HCT116 (cell line): ENCODE measurements around the gene LCA5L. TPM values are rescaled to one million over a fixed set of nuclear protein-coding genes. Genes with fewer than 3 reads are reported as not detected.

Experiments
- ATAC-seq: fragments of 200-7000 bp; cut with Tn5 transposase; 2 replicates; pipeline ENCODE4 v1.9.1; 2020; ENCODE audit warnings: mild to moderate bottlenecking, moderate library complexity
- BruUV-seq: library from RNA; stranded (reverse); fragments of 400-500 nt; replicated peaks from 2 replicates; lab custom pipeline; 2021; lab: Mats Ljungman, UMichigan
- CTCF ChIA-PET: fragments of 300-600 bp; sonication (Branson Sonifier 250); formaldehyde crosslinking; loops from one replicate; lab custom pipeline; 2021; ENCODE audit warnings: antibody characterized with exemption; lab: Charles Lee
- POLR2A ChIA-PET: fragments of 300-600, 350-600 bp; sonication (Branson Sonifier 250); formaldehyde crosslinking; loops from one replicate; lab custom pipeline; 2021; ENCODE audit warnings: antibody characterized with exemption; lab: Charles Lee
- RAD21 ChIA-PET, 2 experiments: fragments of 300-600 bp; sonication (Branson Sonifier 250); formaldehyde crosslinking; loops; one replicate each; lab custom pipeline; 2023; ENCODE audit warnings: low total read pairs in 2 of 2; ENCODE audit not compliant: uncharacterized antibody in 2 of 2, unreplicated experiment in 2 of 2, low non-redundant PET in 1 of 2; lab: Charles Lee
- DNase-seq: peaks from one replicate; pipeline ENCODE4 v3.0.0-alpha.2; 2010; ENCODE audit warnings: low read depth, low spot score
- H2AFZ ChIP-seq: fragments of 200-600 bp; shearing (Covaris generic), sonication (generic); 2 replicates; pipeline ENCODE4 v1.6.1; 2017; ENCODE audit warnings: low read depth, mixed run types, mixed read lengths, antibody characterized with exemption, low read length; ENCODE audit not compliant: poor library complexity, severe bottlenecking
- H3K27ac ChIP-seq: 2 replicates; pipeline ENCODE4 v1.5.1; 2012; ENCODE audit warnings: low read depth, low read length
- H3K27me3 ChIP-seq: fragments of 200-600 bp; sonication (generic); 2 replicates; pipeline ENCODE4 v1.6.1; 2016; ENCODE audit warnings: mixed run types, low read length, mixed read lengths; ENCODE audit not compliant: insufficient read depth
- H3K36me3 ChIP-seq, 2 experiments: fragments of 200-500 bp in 1 of 2; fragments of 200-600 bp in 1 of 2; sonication (Bioruptor generic) in 1 of 2; sonication (generic) in 1 of 2; 2 replicates each; pipeline versions ENCODE4 v1.5.1 to v1.6.1; 2014 to 2016; ENCODE audit warnings: low read length in 2 of 2, inconsistent platforms in 1 of 2, mixed read lengths in 1 of 2, mixed run types in 1 of 2; ENCODE audit not compliant: insufficient read depth in 2 of 2, control insufficient read depth in 1 of 2
- H3K4me1 ChIP-seq, 2 experiments: fragments of 200-600 bp in 1 of 2; sonication (generic) in 1 of 2; 2 replicates each; pipeline versions ENCODE4 v1.5.1 to v1.6.1; 2012 to 2017; ENCODE audit warnings: low read length in 2 of 2, inconsistent platforms in 1 of 2, mild to moderate bottlenecking in 1 of 2, mixed read lengths in 1 of 2, mixed run types in 1 of 2, moderate library complexity in 1 of 2; ENCODE audit not compliant: insufficient read depth in 2 of 2, control insufficient read depth in 1 of 2
- H3K4me2 ChIP-seq: fragments of 200-600 bp; sonication (generic); 2 replicates; pipeline ENCODE4 v1.6.1; 2017; ENCODE audit warnings: mixed run types, low read length, mixed read lengths
- H3K4me3 ChIP-seq, 2 experiments: fragments of 200-600 bp in 1 of 2; sonication (generic) in 1 of 2; replicated peaks in 1 of 2; 2 replicates each; pipeline ENCODE4 v1.5.1; 2011 to 2016; ENCODE audit warnings: low read length in 2 of 2, control low read depth in 1 of 2, low read depth in 1 of 2, mild to moderate bottlenecking in 1 of 2, mixed read lengths in 1 of 2, mixed run types in 1 of 2
- H3K79me2 ChIP-seq: fragments of 200-600 bp; sonication (generic); 2 replicates; pipeline ENCODE4 v1.6.1; 2017; ENCODE audit warnings: mild to moderate bottlenecking, mixed run types, low read length, moderate library complexity, mixed read lengths; ENCODE audit not compliant: insufficient read depth
- H3K9ac ChIP-seq: fragments of 200-600 bp; sonication (generic); 2 replicates; pipeline ENCODE4 v1.6.1; 2016; ENCODE audit warnings: low read length, mixed read lengths
- H3K9me2 ChIP-seq: fragments of 200-600 bp; sonication (generic), shearing (Covaris generic); 2 replicates; pipeline ENCODE4 v1.6.1; 2017; ENCODE audit warnings: mixed run types, mild to moderate bottlenecking, moderate library complexity; ENCODE audit not compliant: insufficient read depth
- H3K9me3 ChIP-seq, 2 experiments: fragments of 200-500 bp in 1 of 2; fragments of 200-600 bp in 1 of 2; sonication (Bioruptor generic) in 1 of 2; sonication (generic) in 1 of 2; 2 replicates each; pipeline ENCODE4 v1.6.1; 2014 to 2017; ENCODE audit warnings: low read length in 2 of 2, mixed read lengths in 2 of 2, inconsistent platforms in 1 of 2, low read depth in 1 of 2, mild to moderate bottlenecking in 1 of 2, mixed run types in 1 of 2, moderate library complexity in 1 of 2; ENCODE audit not compliant: control insufficient read depth in 1 of 2, insufficient read depth in 1 of 2
- H4K20me1 ChIP-seq: fragments of 200-600 bp; sonication (generic), shearing (Covaris generic); 2 replicates; pipeline ENCODE4 v1.6.1; 2017; ENCODE audit warnings: mixed run types, mild to moderate bottlenecking, moderate library complexity; ENCODE audit not compliant: insufficient read depth
- EGR1 ChIP-seq: IDR thresholded peaks from 2 replicates; pipeline ENCODE4 v1.6.1; 2012; ENCODE audit warnings: low read depth
- SP1 ChIP-seq: IDR thresholded peaks from 2 replicates; pipeline ENCODE4 v1.6.1; 2012; ENCODE audit warnings: low read depth
- TCF7L2 ChIP-seq: IDR thresholded peaks from 2 replicates; pipeline ENCODE4 v1.7.0; 2011; ENCODE audit warnings: borderline replicate concordance, inconsistent platforms; ENCODE audit not compliant: insufficient read depth, insufficient read length; ENCODE audit errors: extremely low read depth
- intact Hi-C: fragments of 100-400 bp; cut with micrococcal nuclease; formaldehyde crosslinking; loops from 2 replicates; pipeline ENCODE4 v1.10.0; 2022
- total RNA-seq: library from RNA; stranded (reverse); gene quantifications from one replicate; pipeline ENCODE4 v1.2.1, GENCODE V29; 2021; ENCODE audit not compliant: unreplicated experiment
- TF ChIP-seq, protein P1 (sequence below): IDR thresholded peaks from 2 replicates; pipeline ENCODE4 v1.6.1; 2012; ENCODE audit warnings: low read depth
- TF ChIP-seq, protein P2 (sequence below): IDR thresholded peaks from 2 replicates; pipeline ENCODE4 v1.6.1; 2012
- TF ChIP-seq, protein P3 (sequence below), 3 experiments: fragments of 200-600 bp in 1 of 3; sonication (generic) in 1 of 3; IDR thresholded peaks in 2 of 3; conservative IDR thresholded peaks in 1 of 3; 2 replicates each; pipeline ENCODE4 v1.5.1; 2012 to 2017; ENCODE audit warnings: low read depth in 2 of 3, low read length in 2 of 3, antibody characterized with exemption in 1 of 3, borderline replicate concordance in 1 of 3, control low read depth in 1 of 3, mild to moderate bottlenecking in 1 of 3, mixed read lengths in 1 of 3, mixed run types in 1 of 3, moderate library complexity in 1 of 3; ENCODE audit not compliant: insufficient read depth in 1 of 3

LCA5L gene
- total RNA-seq, 1 experiment from 2014 or later: 1.9 TPM

DNA sequence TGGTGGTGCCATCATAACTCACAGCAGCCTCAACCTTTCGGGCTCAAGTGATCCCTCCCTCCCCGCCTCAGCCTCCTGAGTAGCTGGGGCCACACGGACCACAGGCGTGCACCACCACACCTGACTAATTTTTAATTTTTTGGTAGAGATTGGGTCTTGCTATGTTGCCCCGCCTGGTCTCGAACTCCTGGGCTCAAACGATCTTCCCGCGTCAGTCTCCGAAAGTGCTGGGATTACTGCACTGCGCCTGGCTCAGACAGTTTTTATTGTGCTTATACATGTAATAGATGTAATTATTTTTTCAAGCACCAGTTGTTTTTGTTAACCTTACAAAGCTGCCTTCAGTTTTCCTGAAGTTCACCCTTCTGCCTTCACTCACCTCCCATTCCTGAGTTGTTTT is 58.7 kb downstream of the LCA5L start:
- POLR2A ChIA-PET: no interaction called here
- Histone ChIP-seq H3K4me3 (no peak overlapping the region), H2AFZ (no peak overlapping the region), H3K79me2 (peaks cover 15% of the 10 kb centered on the region; the same call in 1 of the 2 replicates), H3K4me2 (peak overlapping the region; percentile 80; the same call in 1 of the 2 replicates), H3K9me2 (no peaks in the 10 kb centered on the region), H4K20me1 (no peaks in the 10 kb centered on the region), H3K27me3 (no peaks in the 10 kb centered on the region), H3K9ac (0 out of 2 replicates have a peak overlapping the region, but pooled peaks have one; percentile 59), H3K9me3 (no peaks in the 10 kb centered on the region), H3K27ac (no peak overlapping the region), H3K4me1 (peaks cover 4 to 9% of the 10 kb centered on the region in 2 experiments; a peak in 2 of 4 replicates), H3K36me3 (peaks cover 1 to 4% of the 10 kb centered on the region in 2 experiments; a peak in 2 of 4 replicates)
- no peak for DNase-seq
- CTCF ChIA-PET: interaction anchor here (0.7 to 0.8 kb wide), 2 partner anchors 14 to 249 kb away, joined by 3 read pairs; no protein-coding TSS in a partner anchor
- intact Hi-C loops: loop anchor here (10.0 kb wide), 1 partner anchor 1232 kb away; no protein-coding TSS in a partner anchor
- RAD21 ChIA-PET: no interaction called here
- ATAC-seq: no peak
- BruUV-seq: no TSS peak
- TF ChIP-seq, protein P1, sequence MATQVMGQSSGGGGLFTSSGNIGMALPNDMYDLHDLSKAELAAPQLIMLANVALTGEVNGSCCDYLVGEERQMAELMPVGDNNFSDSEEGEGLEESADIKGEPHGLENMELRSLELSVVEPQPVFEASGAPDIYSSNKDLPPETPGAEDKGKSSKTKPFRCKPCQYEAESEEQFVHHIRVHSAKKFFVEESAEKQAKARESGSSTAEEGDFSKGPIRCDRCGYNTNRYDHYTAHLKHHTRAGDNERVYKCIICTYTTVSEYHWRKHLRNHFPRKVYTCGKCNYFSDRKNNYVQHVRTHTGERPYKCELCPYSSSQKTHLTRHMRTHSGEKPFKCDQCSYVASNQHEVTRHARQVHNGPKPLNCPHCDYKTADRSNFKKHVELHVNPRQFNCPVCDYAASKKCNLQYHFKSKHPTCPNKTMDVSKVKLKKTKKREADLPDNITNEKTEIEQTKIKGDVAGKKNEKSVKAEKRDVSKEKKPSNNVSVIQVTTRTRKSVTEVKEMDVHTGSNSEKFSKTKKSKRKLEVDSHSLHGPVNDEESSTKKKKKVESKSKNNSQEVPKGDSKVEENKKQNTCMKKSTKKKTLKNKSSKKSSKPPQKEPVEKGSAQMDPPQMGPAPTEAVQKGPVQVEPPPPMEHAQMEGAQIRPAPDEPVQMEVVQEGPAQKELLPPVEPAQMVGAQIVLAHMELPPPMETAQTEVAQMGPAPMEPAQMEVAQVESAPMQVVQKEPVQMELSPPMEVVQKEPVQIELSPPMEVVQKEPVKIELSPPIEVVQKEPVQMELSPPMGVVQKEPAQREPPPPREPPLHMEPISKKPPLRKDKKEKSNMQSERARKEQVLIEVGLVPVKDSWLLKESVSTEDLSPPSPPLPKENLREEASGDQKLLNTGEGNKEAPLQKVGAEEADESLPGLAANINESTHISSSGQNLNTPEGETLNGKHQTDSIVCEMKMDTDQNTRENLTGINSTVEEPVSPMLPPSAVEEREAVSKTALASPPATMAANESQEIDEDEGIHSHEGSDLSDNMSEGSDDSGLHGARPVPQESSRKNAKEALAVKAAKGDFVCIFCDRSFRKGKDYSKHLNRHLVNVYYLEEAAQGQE: no peak
- TF ChIP-seq SP1 (no peak), TCF7L2 (no peak), EGR1 (no peak)
- TF ChIP-seq, protein P2, sequence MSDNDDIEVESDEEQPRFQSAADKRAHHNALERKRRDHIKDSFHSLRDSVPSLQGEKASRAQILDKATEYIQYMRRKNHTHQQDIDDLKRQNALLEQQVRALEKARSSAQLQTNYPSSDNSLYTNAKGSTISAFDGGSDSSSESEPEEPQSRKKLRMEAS: no peak
- TF ChIP-seq, protein P3, sequence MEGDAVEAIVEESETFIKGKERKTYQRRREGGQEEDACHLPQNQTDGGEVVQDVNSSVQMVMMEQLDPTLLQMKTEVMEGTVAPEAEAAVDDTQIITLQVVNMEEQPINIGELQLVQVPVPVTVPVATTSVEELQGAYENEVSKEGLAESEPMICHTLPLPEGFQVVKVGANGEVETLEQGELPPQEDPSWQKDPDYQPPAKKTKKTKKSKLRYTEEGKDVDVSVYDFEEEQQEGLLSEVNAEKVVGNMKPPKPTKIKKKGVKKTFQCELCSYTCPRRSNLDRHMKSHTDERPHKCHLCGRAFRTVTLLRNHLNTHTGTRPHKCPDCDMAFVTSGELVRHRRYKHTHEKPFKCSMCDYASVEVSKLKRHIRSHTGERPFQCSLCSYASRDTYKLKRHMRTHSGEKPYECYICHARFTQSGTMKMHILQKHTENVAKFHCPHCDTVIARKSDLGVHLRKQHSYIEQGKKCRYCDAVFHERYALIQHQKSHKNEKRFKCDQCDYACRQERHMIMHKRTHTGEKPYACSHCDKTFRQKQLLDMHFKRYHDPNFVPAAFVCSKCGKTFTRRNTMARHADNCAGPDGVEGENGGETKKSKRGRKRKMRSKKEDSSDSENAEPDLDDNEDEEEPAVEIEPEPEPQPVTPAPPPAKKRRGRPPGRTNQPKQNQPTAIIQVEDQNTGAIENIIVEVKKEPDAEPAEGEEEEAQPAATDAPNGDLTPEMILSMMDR (IDR thresholded peaks at IDR 0.05 in 2 of 3, conservative IDR thresholded peaks at IDR 0.05 in 1 of 3; ENCODE audit: borderline replicate concordance in 1 of 3, insufficient read depth in 1 of 3, low read depth in 2 of 3, low read length in 2 of 3): no peak
